GM23248 (cell line): ENCODE results near the gene EEIG2. TPM values are rescaled to one million over a fixed set of nuclear protein-coding genes. Genes with fewer than 3 reads are reported as not detected.
"Not testable (repeated sequence)": the region's sequence is repeated elsewhere in the genome, so short reads cannot be mapped to it uniquely, and the experiment has no call there.

ENCODE experiments used
- DNase-seq: peaks from one replicate; pipeline ENCODE4 v3.0.0-alpha.2; 2015
- H2AFZ ChIP-seq: fragments of 200-600 bp; sonication (generic); 2 replicates; pipeline ENCODE4 v1.6.1; 2016; ENCODE audit warnings: antibody characterized with exemption
- H3F3A ChIP-seq: fragments of 200-600 bp; sonication (generic); 2 replicates; pipeline ENCODE4 v1.6.1; 2016; ENCODE audit warnings: mild to moderate bottlenecking, antibody characterized with exemption, mixed run types; ENCODE audit not compliant: insufficient read depth
- H3K27ac ChIP-seq: fragments of 200-600 bp; sonication (generic); 2 replicates; pipeline ENCODE4 v1.5.1; 2016; ENCODE audit warnings: mild to moderate bottlenecking
- H3K27me3 ChIP-seq: fragments of 200-600 bp; sonication (generic); replicated peaks from 2 replicates; pipeline ENCODE4 v1.6.1; 2016; ENCODE audit warnings: mild to moderate bottlenecking; ENCODE audit not compliant: insufficient read depth
- H3K36me3 ChIP-seq: fragments of 200-600 bp; sonication (generic); 2 replicates; pipeline ENCODE4 v1.6.1; 2016; ENCODE audit warnings: low read depth, mild to moderate bottlenecking
- H3K4me1 ChIP-seq: fragments of 200-600 bp; sonication (generic); 2 replicates; pipeline ENCODE4 v1.6.1; 2016; ENCODE audit warnings: mild to moderate bottlenecking; ENCODE audit not compliant: insufficient read depth
- H3K4me2 ChIP-seq: fragments of 200-600 bp; sonication (generic); one replicate; pipeline ENCODE4 v1.6.1; 2016; ENCODE audit warnings: mild to moderate bottlenecking; ENCODE audit not compliant: unreplicated experiment
- H3K4me3 ChIP-seq: fragments of 200-600 bp; sonication (generic); 2 replicates; pipeline ENCODE4 v1.5.1; 2016; ENCODE audit warnings: mild to moderate bottlenecking
- H3K79me2 ChIP-seq: fragments of 200-600 bp; sonication (generic); 2 replicates; pipeline ENCODE4 v1.6.1; 2016; ENCODE audit warnings: mild to moderate bottlenecking; ENCODE audit not compliant: insufficient read depth
- H3K9ac ChIP-seq: fragments of 200-600 bp; sonication (generic); 2 replicates; pipeline ENCODE4 v1.6.1; 2016; ENCODE audit warnings: mild to moderate bottlenecking
- H3K9me2 ChIP-seq: fragments of 200-600 bp; sonication (generic); 2 replicates; pipeline ENCODE4 v1.6.1; 2016; ENCODE audit warnings: mixed run types, mild to moderate bottlenecking, moderate library complexity; ENCODE audit not compliant: insufficient read depth
- H3K9me3 ChIP-seq: fragments of 200-600 bp; sonication (generic); one replicate; pipeline ENCODE4 v1.6.1; 2017; ENCODE audit warnings: low read depth
- H4K20me1 ChIP-seq: fragments of 200-600 bp; sonication (generic); 2 replicates; pipeline ENCODE4 v1.6.0; 2016; ENCODE audit not compliant: insufficient read depth
- EZH2 ChIP-seq: fragments of 200-600 bp; sonication (generic); IDR thresholded peaks from 2 replicates; pipeline ENCODE4 v1.6.1; 2018; ENCODE audit warnings: antibody characterized with exemption, mild to moderate bottlenecking; ENCODE audit not compliant: insufficient read depth, poor library complexity, severe bottlenecking
- EZH2phosphoT487 ChIP-seq: fragments of 200-600 bp; sonication (generic); IDR thresholded peaks from 2 replicates; pipeline ENCODE4 v1.6.1; 2018; ENCODE audit warnings: antibody characterized with exemption, moderate library complexity, mild to moderate bottlenecking, low read depth; ENCODE audit not compliant: insufficient read depth
- WGBS, 2 experiments: methylation state at CpG; one replicate each; pipeline ENCODE4 v1.1.6; 2015 to 2017; ENCODE audit warnings: low lambda C conversion rate in 2 of 2, low coverage in 1 of 2; ENCODE audit errors: missing lambda C conversion rate in 2 of 2; 5-methylcytosine and 5-hydroxymethylcytosine counted together
- in situ Hi-C: fragments of 300-500 bp; cut with MboI; formaldehyde crosslinking; loops from 2 replicates; pipeline ENCODE4 v1.15.0; 2020
- polyA plus RNA-seq: library from polyadenylated mRNA; unstranded; fragments of >200 nt; fragmentation: Nextera tagmentation; extraction: Ambion mirVana; gene quantifications from 2 replicates; pipeline ENCODE4 v1.2.1, GENCODE V29; 2016
- total RNA-seq: library from RNA; depleted of rRNA; stranded (reverse); fragments of >200 nt; shearing (Covaris generic); gene quantifications from 2 replicates; pipeline ENCODE4 v1.2.3, GENCODE V29; 2014

EEIG2 gene
- total and polyA plus RNA-seq, 2 experiments from 2014 or later = 0.70 to 5.4 TPM

DNA sequence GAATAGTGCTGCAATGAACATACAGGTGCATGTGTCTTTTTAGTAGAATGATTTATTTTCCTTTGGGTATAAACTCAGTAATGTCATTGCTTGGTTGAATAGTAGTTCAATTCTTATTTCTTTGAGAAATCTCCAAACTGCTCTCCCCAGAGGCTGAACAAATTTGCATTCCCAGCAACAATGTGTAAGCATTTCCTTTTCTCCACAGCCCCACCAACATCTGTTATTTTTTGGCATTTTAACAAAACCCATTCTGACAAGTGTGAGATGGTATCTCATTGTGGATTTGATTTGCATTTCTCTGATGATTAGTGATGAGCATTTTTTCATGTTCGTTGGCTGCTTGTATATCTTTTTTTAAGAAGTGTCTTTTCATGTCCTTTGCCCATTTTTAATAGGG is 21.9 kb upstream of the EEIG2 start:
- H3K27me3 ChIP-seq = 0 out of 2 replicates have a peak, but pooled peaks cover 13% of the 10 kb centered on the region
- H2AFZ ChIP-seq = no peak overlapping the region
- no peaks in the 10 kb centered on the region for H3K9me2 ChIP-seq
- H3K9ac ChIP-seq = no peak overlapping the region
- TF ChIP-seq EZH2phosphoT487 (no peak), EZH2 (no peak)
- in situ Hi-C loops = no loop called here
- no peak overlapping the region for H3K4me2 ChIP-seq
- no peak overlapping the region for H3K27ac ChIP-seq
- WGBS, 2 experiments = 0 to 3% methylated on average over 1 of the region's 1 CpG
- H4K20me1 ChIP-seq = no peaks in the 10 kb centered on the region
- H3K9me3 ChIP-seq = no peaks in the 10 kb centered on the region
- H3K4me1 ChIP-seq = no peaks in the 10 kb centered on the region
- DNase-seq = no peak
- H3F3A ChIP-seq = no peaks in the 10 kb centered on the region
- no peaks in the 10 kb centered on the region for H3K36me3 ChIP-seq
- H3K79me2 ChIP-seq = no peaks in the 10 kb centered on the region
- no peak overlapping the region for H3K4me3 ChIP-seq

DNA sequence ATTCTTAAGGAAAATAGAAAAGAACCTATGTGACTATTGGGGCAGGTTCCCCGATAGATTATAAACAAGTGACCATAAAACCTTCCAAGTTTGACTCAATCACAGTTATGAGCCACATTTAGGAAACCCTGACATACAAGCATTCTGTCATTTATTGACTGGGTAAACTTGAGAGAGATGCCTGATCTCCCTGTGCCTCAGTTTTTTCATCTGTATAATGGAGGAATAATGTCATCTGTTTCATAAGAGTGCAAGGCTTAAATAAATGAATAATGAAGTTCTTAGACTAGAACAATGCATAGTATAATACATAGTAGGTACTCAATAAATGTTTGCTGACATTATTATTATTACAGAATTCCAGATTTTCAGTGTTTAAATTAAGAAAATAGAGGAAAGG is 18.9 kb upstream of the EEIG2 start:
- 87 to 91% methylated on average over 1 of the region's 1 CpG for WGBS, 2 experiments
- H3K36me3 ChIP-seq = no peaks in the 10 kb centered on the region
- no peaks in the 10 kb centered on the region for H3K4me1 ChIP-seq
- H3K27ac ChIP-seq = no peak overlapping the region
- H3K27me3 ChIP-seq = peaks cover 13% of the 10 kb centered on the region; the same call in 1 of the 2 replicates
- no peak overlapping the region for H3K4me3 ChIP-seq
- H3K9ac ChIP-seq = no peak overlapping the region
- H3K9me2 ChIP-seq = no peaks in the 10 kb centered on the region
- no peaks in the 10 kb centered on the region for H4K20me1 ChIP-seq
- no peak overlapping the region for H2AFZ ChIP-seq
- H3F3A ChIP-seq = no peaks in the 10 kb centered on the region
- H3K4me2 ChIP-seq = no peak overlapping the region
- no peaks in the 10 kb centered on the region for H3K79me2 ChIP-seq
- in situ Hi-C loops = no loop called here
- TF ChIP-seq EZH2 (no peak), EZH2phosphoT487 (no peak)
- no peaks in the 10 kb centered on the region for H3K9me3 ChIP-seq
- DNase-seq = no peak

DNA sequence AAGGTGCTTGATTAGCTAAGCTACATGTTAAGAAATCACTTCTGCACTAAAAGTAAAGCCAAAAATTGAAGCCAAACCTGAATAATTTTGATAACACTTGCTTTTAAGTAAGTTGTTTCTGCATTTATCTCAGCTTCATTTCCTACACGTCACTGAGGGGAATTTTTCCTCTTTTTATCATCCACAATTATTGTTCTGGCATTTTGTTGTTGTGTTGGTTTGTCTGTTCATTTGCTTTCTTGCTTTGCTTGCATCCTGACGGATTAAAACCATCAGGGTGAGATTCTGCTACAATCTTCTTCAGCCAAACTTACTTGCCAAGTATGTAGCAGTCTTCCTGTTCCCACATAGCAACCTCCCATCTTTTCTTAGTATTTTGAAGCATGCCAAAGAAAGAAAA is 18.0 kb upstream of the EEIG2 start:
- H3K4me2 ChIP-seq = no peak overlapping the region
- no peaks in the 10 kb centered on the region for H3K9me2 ChIP-seq
- no peak overlapping the region for H3K27ac ChIP-seq
- H3F3A ChIP-seq = no peaks in the 10 kb centered on the region
- H3K79me2 ChIP-seq = no peaks in the 10 kb centered on the region
- no peak overlapping the region for H3K4me3 ChIP-seq
- no peak overlapping the region for H2AFZ ChIP-seq
- WGBS, 2 experiments = 6 to 15% methylated on average over 2 of the region's 2 CpGs
- H3K4me1 ChIP-seq = no peaks in the 10 kb centered on the region
- no peak for TF ChIP-seq EZH2phosphoT487
- no peak for TF ChIP-seq EZH2
- peaks cover 13% of the 10 kb centered on the region; the same call in 1 of the 2 replicates for H3K27me3 ChIP-seq
- no peaks in the 10 kb centered on the region for H3K9me3 ChIP-seq
- H4K20me1 ChIP-seq = no peaks in the 10 kb centered on the region
- H3K9ac ChIP-seq = no peak overlapping the region
- DNase-seq = no peak
- no peaks in the 10 kb centered on the region for H3K36me3 ChIP-seq
- in situ Hi-C loops = no loop called here

DNA sequence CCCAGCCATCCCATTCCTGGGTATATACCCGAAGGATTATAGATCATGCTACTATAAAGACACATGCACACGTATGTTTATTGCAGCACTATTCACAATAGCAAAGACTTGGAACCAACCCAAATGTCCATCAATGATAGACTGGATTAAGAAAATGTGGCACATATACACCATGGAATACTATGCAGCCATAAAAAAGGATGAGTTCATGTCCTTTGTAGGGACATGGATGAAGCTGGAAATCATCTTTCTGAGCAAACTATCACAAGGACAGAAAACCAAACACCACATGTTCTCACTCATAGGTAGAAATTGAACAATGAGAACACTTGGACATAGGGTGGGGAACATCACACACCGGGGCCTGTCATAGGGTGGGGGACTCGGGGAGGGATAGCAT is 12.4 kb upstream of the EEIG2 start:
- H3K9ac ChIP-seq, H3K9me2 ChIP-seq, H3K4me2 ChIP-seq, DNase-seq, H2AFZ ChIP-seq, H3K4me1 ChIP-seq, H3K36me3 ChIP-seq, H3K27ac ChIP-seq, in situ Hi-C loops, H3F3A ChIP-seq, H3K27me3 ChIP-seq, H3K9me3 ChIP-seq, H3K79me2 ChIP-seq, H4K20me1 ChIP-seq, H3K4me3 ChIP-seq: not testable (repeated sequence)
- 80 to 90% methylated on average over 4 of the region's 4 CpGs for WGBS, 2 experiments

DNA sequence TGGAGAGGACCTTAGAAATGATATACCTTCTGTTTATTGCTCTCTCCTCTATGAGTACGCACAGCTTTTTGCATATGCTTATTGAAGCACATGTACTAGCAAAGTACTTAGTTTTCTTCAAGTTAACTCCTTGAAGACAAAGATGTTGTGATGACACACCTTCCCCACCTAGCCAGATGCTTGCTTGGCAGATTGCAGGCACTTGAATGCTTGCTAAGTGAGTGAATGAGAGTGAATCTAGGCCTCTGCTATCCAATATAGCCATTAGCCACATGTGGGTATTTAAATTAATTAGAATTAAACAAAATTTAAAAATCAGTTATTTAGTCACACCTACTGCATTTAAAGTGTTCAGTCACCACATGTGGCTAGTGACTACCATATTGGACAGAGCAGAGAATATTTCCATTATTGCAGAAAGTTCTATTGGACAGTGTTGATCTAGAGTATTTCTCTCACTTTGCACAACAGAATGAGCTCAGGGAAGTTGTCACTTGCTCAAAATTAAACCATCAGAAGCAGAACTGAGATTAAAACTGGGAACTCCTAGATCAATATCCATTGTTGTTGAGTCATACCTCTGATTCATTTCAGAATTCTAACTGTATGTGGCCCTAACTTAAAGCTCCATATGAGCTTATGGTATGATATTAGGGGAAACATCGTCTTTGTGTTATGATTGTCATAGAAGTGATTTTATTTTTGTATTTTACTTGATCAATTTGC is 8.6 kb upstream of the EEIG2 start:
- H4K20me1 ChIP-seq = no peaks in the 10 kb centered on the region
- H3K4me1 ChIP-seq = no peaks in the 10 kb centered on the region
- no peak for DNase-seq
- 67 to 78% methylated on average over 2 of the region's 2 CpGs for WGBS, 2 experiments
- no peaks in the 10 kb centered on the region for H3K9me2 ChIP-seq
- no peaks in the 10 kb centered on the region for H3K27me3 ChIP-seq
- H3K9ac ChIP-seq = no peak overlapping the region
- H3K4me2 ChIP-seq = no peak overlapping the region
- TF ChIP-seq EZH2 (no peak), EZH2phosphoT487 (no peak)
- H3K79me2 ChIP-seq = no peaks in the 10 kb centered on the region
- no peak overlapping the region for H2AFZ ChIP-seq
- H3K36me3 ChIP-seq = no peaks in the 10 kb centered on the region
- in situ Hi-C loops = no loop called here
- H3K9me3 ChIP-seq = no peaks in the 10 kb centered on the region
- no peak overlapping the region for H3K27ac ChIP-seq
- no peak overlapping the region for H3K4me3 ChIP-seq
- no peaks in the 10 kb centered on the region for H3F3A ChIP-seq
